ENCODE results near the gene STK32B.

STK32B gene

GRCh38 chr4:5479518-5480060 lies 428.3 kb downstream of the STK32B start:
- no peak for DNase-seq

GRCh38 chr4:5488413-5488812 lies 437.1 kb downstream of the STK32B start:
- DNase-seq, result no peak

GRCh38 chr4:5489260-5489659 lies 438.0 kb downstream of the STK32B start:
- DNase-seq, result no peak

- no peak for DNase-seq
These were observed 446.2 kb downstream of the STK32B start for GRCh38 chr4:5497489-5497888.

GRCh38 chr4:5500165-5500564 lies 448.9 kb downstream of the STK32B start:
- DNase-seq, result peak; percentile 41

GRCh38 chr4:5503336-5503936 lies 452.2 kb downstream of the STK32B start:
- no peak for DNase-seq

- no peak for DNase-seq
These were observed 453.2 kb downstream of the STK32B start for GRCh38 chr4:5504486-5504885.

GRCh38 chr4:5510504-5510903 lies 459.2 kb downstream of the STK32B start:
- no peak for DNase-seq

- DNase-seq, result peak; percentile 28
These were observed 460.5 kb downstream of the STK32B start for GRCh38 chr4:5511791-5512190.

- no peak for DNase-seq
These were observed 464.4 kb downstream of the STK32B start for GRCh38 chr4:5515646-5516045.

GRCh38 chr4:5517372-5517771 lies 466.1 kb downstream of the STK32B start:
- DNase-seq, result peak; percentile 48

- DNase-seq, result peak; percentile 58
These were observed 473.4 kb downstream of the STK32B start for GRCh38 chr4:5524446-5525299.

GRCh38 chr4:5526080-5526846 lies 475.0 kb downstream of the STK32B start:
- no peak for DNase-seq

- DNase-seq, result no peak
These were observed 475.9 kb downstream of the STK32B start for GRCh38 chr4:5527211-5527610.

GRCh38 chr4:5528031-5528436 lies 476.8 kb downstream of the STK32B start:
- DNase-seq, result no peak

GRCh38 chr4:5532100-5532499 lies 480.8 kb downstream of the STK32B start:
- DNase-seq, result no peak

- DNase-seq, result no peak
These were observed 488.3 kb downstream of the STK32B start for GRCh38 chr4:5539584-5539983.

GRCh38 chr4:5541169-5541568 lies 489.9 kb downstream of the STK32B start:
- no peak for DNase-seq

GRCh38 chr4:5543681-5544080 lies 492.4 kb downstream of the STK32B start:
- no peak for DNase-seq

- no peak for DNase-seq
These were observed 493.5 kb downstream of the STK32B start for GRCh38 chr4:5544762-5545161.

- no peak for DNase-seq
These were observed 494.0 kb downstream of the STK32B start for GRCh38 chr4:5545271-5545670.

GRCh38 chr4:5547651-5548249 lies 496.5 kb downstream of the STK32B start:
- no peak for DNase-seq

All from EL (cell line).